Neural progenitor cell (in vitro differentiated cells): Measurements from ENCODE around the gene OR1S1. TPM values are rescaled to one million over a fixed set of nuclear protein-coding genes. Genes with fewer than 3 reads are reported as not detected.

ENCODE experiments used
- DNase-seq: peaks from one replicate; pipeline ENCODE4 v3.0.0-alpha.2; 2016; ENCODE audit warnings: low spot score
- H2AFZ ChIP-seq: fragments of 200-600 bp; sonication (generic); replicated peaks from 2 replicates; pipeline ENCODE4 v1.6.1; 2016; ENCODE audit warnings: antibody characterized with exemption
- H3F3A ChIP-seq: fragments of 200-600 bp; sonication (generic); 2 replicates; pipeline ENCODE4 v1.6.1; 2016; ENCODE audit warnings: antibody characterized with exemption, low read depth
- H3K27ac ChIP-seq: fragments of 200-600 bp; sonication (generic); 2 replicates; pipeline ENCODE4 v1.5.1; 2016; ENCODE audit warnings: mild to moderate bottlenecking
- H3K27me3 ChIP-seq: fragments of 200-600 bp; sonication (generic); 2 replicates; pipeline ENCODE4 v1.6.1; 2016; ENCODE audit warnings: mild to moderate bottlenecking, moderate library complexity
- H3K36me3 ChIP-seq: fragments of 200-600 bp; sonication (generic); 2 replicates; pipeline ENCODE4 v1.5.1; 2016
- H3K4me1 ChIP-seq: fragments of 200-600 bp; sonication (generic); 2 replicates; pipeline ENCODE4 v1.6.1; 2016; ENCODE audit warnings: mixed run types
- H3K4me2 ChIP-seq: fragments of 200-600 bp; sonication (generic); 2 replicates; pipeline ENCODE4 v1.6.1; 2016
- H3K4me3 ChIP-seq: fragments of 200-600 bp; sonication (generic); 2 replicates; pipeline ENCODE4 v1.5.1; 2016
- H3K79me2 ChIP-seq: fragments of 200-600 bp; sonication (generic); 2 replicates; pipeline ENCODE4 v1.6.1; 2016; ENCODE audit warnings: low read depth
- H3K9ac ChIP-seq: fragments of 200-600 bp; sonication (generic); 2 replicates; pipeline ENCODE4 v1.6.1; 2016
- H3K9me3 ChIP-seq: fragments of 200-600 bp; sonication (generic); 2 replicates; pipeline ENCODE4 v1.5.1; 2016; ENCODE audit warnings: low read depth
- H4K20me1 ChIP-seq: fragments of 200-600 bp; sonication (generic); 2 replicates; pipeline ENCODE4 v1.6.1; 2016; ENCODE audit warnings: low read depth
- H3K27ac Mint-ChIP-seq: 3 replicates; pipeline ENCODE4 v1.8.0; 2021; ENCODE audit warnings: mixed read lengths
- H3K27me3 Mint-ChIP-seq: 2 replicates; pipeline ENCODE4 v1.8.0; 2022; ENCODE audit warnings: low read depth, mild to moderate bottlenecking, inconsistent platforms, moderate library complexity, mixed read lengths; ENCODE audit not compliant: insufficient read depth
- H3K36me3 Mint-ChIP-seq: 3 replicates; pipeline ENCODE4 v1.8.0; 2021; ENCODE audit warnings: mixed read lengths
- H3K4me1 Mint-ChIP-seq: 3 replicates; pipeline ENCODE4 v1.8.0; 2021; ENCODE audit warnings: mixed read lengths
- H3K4me3 Mint-ChIP-seq: 3 replicates; pipeline ENCODE4 v1.8.0; 2021; ENCODE audit warnings: mild to moderate bottlenecking, moderate library complexity, mixed read lengths
- H3K9me3 Mint-ChIP-seq: 3 replicates; pipeline ENCODE4 v1.8.0; 2020; ENCODE audit warnings: mixed read lengths
- EZH2 ChIP-seq: fragments of 200-600 bp; sonication (generic); IDR thresholded peaks from 2 replicates; pipeline ENCODE4 v1.6.1; 2017; ENCODE audit warnings: antibody characterized with exemption, mild to moderate bottlenecking, moderate library complexity
- EZH2phosphoT487 ChIP-seq: fragments of 200-600 bp; sonication (generic); IDR thresholded peaks from 2 replicates; pipeline ENCODE4 v1.6.1; 2017; ENCODE audit warnings: antibody characterized with exemption
- total RNA-seq: library from RNA; depleted of rRNA; stranded (reverse); fragments of >200 nt; gene quantifications from 2 replicates; pipeline ENCODE4 v1.2.3, GENCODE V29; 2015; ENCODE audit warnings: low replicate concordance
- TF ChIP-seq, protein P1 (sequence below): fragments of 200-600 bp; sonication (generic); IDR thresholded peaks from 2 replicates; pipeline ENCODE4 v1.5.1; 2017; ENCODE audit warnings: antibody characterized with exemption, mild to moderate bottlenecking

OR1S1 gene
- total RNA-seq, 1 donor from 2014 or later = not detected

DNA sequence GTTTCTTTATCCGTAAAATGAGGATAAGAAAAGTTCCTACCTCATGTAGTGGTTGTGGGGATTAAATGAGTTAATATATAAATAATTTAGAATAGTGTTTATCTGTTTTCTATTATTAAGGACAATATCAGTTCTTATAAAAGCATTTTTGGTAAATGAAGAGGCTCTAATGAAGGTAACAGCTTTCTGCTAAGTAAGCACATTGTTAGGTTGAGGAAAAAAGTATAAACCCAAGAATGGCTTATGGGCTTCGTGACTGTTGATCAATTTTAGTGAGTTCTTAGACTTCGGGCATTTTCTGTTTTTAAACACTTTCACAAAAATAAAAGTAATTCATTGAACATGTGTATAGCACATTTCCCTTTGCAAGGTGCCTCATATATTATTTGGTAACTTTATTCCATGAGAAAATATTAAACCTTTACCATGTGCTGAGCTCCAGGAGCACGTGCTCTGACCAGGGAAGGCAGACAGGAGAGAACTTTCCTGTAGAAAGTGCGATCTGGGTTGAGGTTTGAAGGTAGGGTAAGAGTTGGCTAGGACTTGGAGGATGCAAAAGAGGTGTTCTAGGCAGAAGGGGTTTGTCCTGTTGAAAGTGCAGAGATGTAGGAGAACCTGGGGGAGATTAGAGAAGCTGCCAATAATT, 35.0 kb upstream of the OR1S1 start:
- TF ChIP-seq EZH2phosphoT487 = no peak
- TF ChIP-seq, protein P1, sequence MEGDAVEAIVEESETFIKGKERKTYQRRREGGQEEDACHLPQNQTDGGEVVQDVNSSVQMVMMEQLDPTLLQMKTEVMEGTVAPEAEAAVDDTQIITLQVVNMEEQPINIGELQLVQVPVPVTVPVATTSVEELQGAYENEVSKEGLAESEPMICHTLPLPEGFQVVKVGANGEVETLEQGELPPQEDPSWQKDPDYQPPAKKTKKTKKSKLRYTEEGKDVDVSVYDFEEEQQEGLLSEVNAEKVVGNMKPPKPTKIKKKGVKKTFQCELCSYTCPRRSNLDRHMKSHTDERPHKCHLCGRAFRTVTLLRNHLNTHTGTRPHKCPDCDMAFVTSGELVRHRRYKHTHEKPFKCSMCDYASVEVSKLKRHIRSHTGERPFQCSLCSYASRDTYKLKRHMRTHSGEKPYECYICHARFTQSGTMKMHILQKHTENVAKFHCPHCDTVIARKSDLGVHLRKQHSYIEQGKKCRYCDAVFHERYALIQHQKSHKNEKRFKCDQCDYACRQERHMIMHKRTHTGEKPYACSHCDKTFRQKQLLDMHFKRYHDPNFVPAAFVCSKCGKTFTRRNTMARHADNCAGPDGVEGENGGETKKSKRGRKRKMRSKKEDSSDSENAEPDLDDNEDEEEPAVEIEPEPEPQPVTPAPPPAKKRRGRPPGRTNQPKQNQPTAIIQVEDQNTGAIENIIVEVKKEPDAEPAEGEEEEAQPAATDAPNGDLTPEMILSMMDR = no peak
- no peak for TF ChIP-seq EZH2
- H3K36me3 ChIP-seq = no peaks in the 10 kb centered on the region
- no peak overlapping the region for H3K9ac ChIP-seq
- no peaks in the 10 kb centered on the region for H3K27me3 ChIP-seq
- H4K20me1 ChIP-seq = no peaks in the 10 kb centered on the region
- no peak overlapping the region for H3K4me3 ChIP-seq
- no peaks in the 10 kb centered on the region for H3K4me1 ChIP-seq
- no peak overlapping the region for H3K4me3 Mint-ChIP-seq
- no peaks in the 10 kb centered on the region for H3K36me3 Mint-ChIP-seq
- no peak overlapping the region for H3K4me2 ChIP-seq
- H3F3A ChIP-seq = no peaks in the 10 kb centered on the region
- H3K9me3 ChIP-seq = no peaks in the 10 kb centered on the region
- H2AFZ ChIP-seq = no peak overlapping the region
- H3K27me3 Mint-ChIP-seq = no peaks in the 10 kb centered on the region
- H3K9me3 Mint-ChIP-seq = no peaks in the 10 kb centered on the region
- no peak overlapping the region for H3K27ac Mint-ChIP-seq
- no peaks in the 10 kb centered on the region for H3K79me2 ChIP-seq
- DNase-seq = no peak
- H3K27ac ChIP-seq = no peak overlapping the region
- no peaks in the 10 kb centered on the region for H3K4me1 Mint-ChIP-seq

DNA sequence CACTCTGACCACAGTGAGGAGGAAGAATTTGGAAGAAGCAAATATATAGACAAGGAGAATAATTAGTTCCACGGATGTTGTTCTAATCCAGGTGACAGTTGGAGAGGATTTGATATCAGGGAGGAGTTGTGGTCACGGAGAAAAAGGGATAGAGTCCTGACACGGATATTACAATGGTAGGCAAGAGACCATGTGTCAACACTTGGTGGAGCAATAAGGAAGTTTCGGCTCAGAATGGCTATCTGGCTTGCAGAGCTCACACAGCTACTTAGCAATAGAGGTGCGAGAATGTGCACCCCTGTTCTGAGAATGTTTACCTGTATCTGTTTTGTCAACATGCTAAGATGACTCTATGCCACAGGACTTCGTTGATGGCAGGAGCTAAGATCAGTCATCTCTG, 34.1 kb upstream of the OR1S1 start:
- no peaks in the 10 kb centered on the region for H3K36me3 Mint-ChIP-seq
- Histone ChIP-seq H3K9me3 (no peaks in the 10 kb centered on the region), H3K27ac (no peak overlapping the region), H3K4me1 (no peaks in the 10 kb centered on the region), H3K79me2 (no peaks in the 10 kb centered on the region), H4K20me1 (no peaks in the 10 kb centered on the region), H3K4me2 (no peak overlapping the region), H3F3A (no peaks in the 10 kb centered on the region), H3K27me3 (no peaks in the 10 kb centered on the region), H3K9ac (no peak overlapping the region), H3K36me3 (no peaks in the 10 kb centered on the region), H2AFZ (no peak overlapping the region), H3K4me3 (no peak overlapping the region)
- no peak overlapping the region for H3K27ac Mint-ChIP-seq
- H3K9me3 Mint-ChIP-seq = no peaks in the 10 kb centered on the region
- no peaks in the 10 kb centered on the region for H3K4me1 Mint-ChIP-seq
- H3K27me3 Mint-ChIP-seq = no peaks in the 10 kb centered on the region
- H3K4me3 Mint-ChIP-seq = no peak overlapping the region
- TF ChIP-seq EZH2phosphoT487 = no peak
- TF ChIP-seq EZH2 = no peak
- TF ChIP-seq, protein P1 = no peak
- no peak for DNase-seq

DNA sequence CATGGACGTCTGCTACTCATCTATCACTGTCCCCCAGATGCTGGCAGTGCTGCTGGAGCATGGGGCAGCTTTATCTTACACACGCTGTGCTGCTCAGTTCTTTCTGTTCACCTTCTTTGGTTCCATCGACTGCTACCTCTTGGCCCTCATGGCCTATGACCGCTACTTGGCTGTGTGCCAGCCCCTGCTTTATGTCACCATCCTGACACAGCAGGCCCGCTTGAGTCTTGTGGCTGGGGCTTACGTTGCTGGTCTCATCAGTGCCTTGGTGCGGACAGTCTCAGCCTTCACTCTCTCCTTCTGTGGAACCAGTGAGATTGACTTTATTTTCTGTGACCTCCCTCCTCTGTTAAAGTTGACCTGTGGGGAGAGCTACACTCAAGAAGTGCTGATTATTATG, 32.9 kb upstream of the OR1S1 start:
- no peaks in the 10 kb centered on the region for H3K9me3 ChIP-seq
- H3K4me2 ChIP-seq = no peak overlapping the region
- H3F3A ChIP-seq = no peaks in the 10 kb centered on the region
- H3K36me3 ChIP-seq = no peaks in the 10 kb centered on the region
- H3K79me2 ChIP-seq = no peaks in the 10 kb centered on the region
- no peaks in the 10 kb centered on the region for H3K4me1 ChIP-seq
- H3K36me3 Mint-ChIP-seq = no peaks in the 10 kb centered on the region
- H3K9ac ChIP-seq = no peak overlapping the region
- H3K27me3 ChIP-seq = no peaks in the 10 kb centered on the region
- H3K27me3 Mint-ChIP-seq = no peaks in the 10 kb centered on the region
- DNase-seq = no peak
- no peak overlapping the region for H2AFZ ChIP-seq
- H3K4me3 Mint-ChIP-seq = no peak overlapping the region
- H3K4me3 ChIP-seq = no peak overlapping the region
- no peaks in the 10 kb centered on the region for H3K4me1 Mint-ChIP-seq
- H4K20me1 ChIP-seq = no peaks in the 10 kb centered on the region
- TF ChIP-seq EZH2 = no peak
- TF ChIP-seq, protein P1 = no peak
- no peak overlapping the region for H3K27ac ChIP-seq
- no peaks in the 10 kb centered on the region for H3K9me3 Mint-ChIP-seq
- H3K27ac Mint-ChIP-seq = no peak overlapping the region
